GM21515 (cell line): ENCODE measurements around the gene SRGAP2B.
"Not testable (repeated sequence)": the region's sequence is repeated elsewhere in the genome, so short reads cannot be mapped to it uniquely, and the experiment has no call there.

Experiments
- ATAC-seq: cut with Tn5 transposase; IDR thresholded peaks from one replicate; pipeline ENCODE4 v1.9.1; 2021; ENCODE audit not compliant: unreplicated experiment

Gene SRGAP2B

GRCh38 chr1:145047553-145047952 is 47.6 kb downstream of the SRGAP2B start:
- peak; percentile 81 for ATAC-seq

GRCh38 chr1:145045571-145046273 is 49.4 kb downstream of the SRGAP2B start:
- not testable (repeated sequence) for ATAC-seq

GRCh38 chr1:145041519-145041918 is 53.6 kb downstream of the SRGAP2B start:
- peak; percentile 88 for ATAC-seq

- ATAC-seq, result not testable (repeated sequence)
These were observed 59.1 kb downstream of the SRGAP2B start for GRCh38 chr1:145036019-145036418.

- not testable (repeated sequence) for ATAC-seq
These were observed 61.6 kb downstream of the SRGAP2B start for GRCh38 chr1:145033523-145033922.

- ATAC-seq, result not testable (repeated sequence)
These were observed 67.9 kb downstream of the SRGAP2B start for GRCh38 chr1:145027251-145027650.

GRCh38 chr1:145025286-145025685 is 69.8 kb downstream of the SRGAP2B start:
- not testable (repeated sequence) for ATAC-seq

- ATAC-seq, result not testable (repeated sequence)
These were observed 72.9 kb downstream of the SRGAP2B start for GRCh38 chr1:145022259-145022658.

GRCh38 chr1:145021749-145022148 is 73.4 kb downstream of the SRGAP2B start:
- ATAC-seq, result not testable (repeated sequence)

- ATAC-seq, result not testable (repeated sequence)
These were observed 75.4 kb downstream of the SRGAP2B start for GRCh38 chr1:145019709-145020108.

- ATAC-seq, result not testable (repeated sequence)
These were observed 77.4 kb downstream of the SRGAP2B start for GRCh38 chr1:145017725-145018124.

- not testable (repeated sequence) for ATAC-seq
These were observed 78.7 kb downstream of the SRGAP2B start for GRCh38 chr1:145016492-145016862.

- ATAC-seq, result not testable (repeated sequence)
These were observed 79.2 kb downstream of the SRGAP2B start for GRCh38 chr1:145015744-145016491.

- not testable (repeated sequence) for ATAC-seq
These were observed 81.8 kb downstream of the SRGAP2B start for GRCh38 chr1:145013353-145013752.

- not testable (repeated sequence) for ATAC-seq
These were observed 83.3 kb downstream of the SRGAP2B start for GRCh38 chr1:145011811-145012210.

- not testable (repeated sequence) for ATAC-seq
These were observed 84.5 kb downstream of the SRGAP2B start for GRCh38 chr1:145010580-145010979.

- ATAC-seq, result not testable (repeated sequence)
These were observed 85.2 kb downstream of the SRGAP2B start for GRCh38 chr1:145009928-145010327.

GRCh38 chr1:145008388-145008787 is 86.7 kb downstream of the SRGAP2B start:
- peak; percentile 65 for ATAC-seq

- ATAC-seq, result not testable (repeated sequence)
These were observed 90.0 kb downstream of the SRGAP2B start for GRCh38 chr1:145005142-145005541.

GRCh38 chr1:145001381-145001780 is 93.7 kb downstream of the SRGAP2B start:
- ATAC-seq, result not testable (repeated sequence)

GRCh38 chr1:145000743-145001326 is 94.3 kb downstream of the SRGAP2B start:
- not testable (repeated sequence) for ATAC-seq
